ENCODE results near the gene PLK5.

Gene PLK5

DNA sequence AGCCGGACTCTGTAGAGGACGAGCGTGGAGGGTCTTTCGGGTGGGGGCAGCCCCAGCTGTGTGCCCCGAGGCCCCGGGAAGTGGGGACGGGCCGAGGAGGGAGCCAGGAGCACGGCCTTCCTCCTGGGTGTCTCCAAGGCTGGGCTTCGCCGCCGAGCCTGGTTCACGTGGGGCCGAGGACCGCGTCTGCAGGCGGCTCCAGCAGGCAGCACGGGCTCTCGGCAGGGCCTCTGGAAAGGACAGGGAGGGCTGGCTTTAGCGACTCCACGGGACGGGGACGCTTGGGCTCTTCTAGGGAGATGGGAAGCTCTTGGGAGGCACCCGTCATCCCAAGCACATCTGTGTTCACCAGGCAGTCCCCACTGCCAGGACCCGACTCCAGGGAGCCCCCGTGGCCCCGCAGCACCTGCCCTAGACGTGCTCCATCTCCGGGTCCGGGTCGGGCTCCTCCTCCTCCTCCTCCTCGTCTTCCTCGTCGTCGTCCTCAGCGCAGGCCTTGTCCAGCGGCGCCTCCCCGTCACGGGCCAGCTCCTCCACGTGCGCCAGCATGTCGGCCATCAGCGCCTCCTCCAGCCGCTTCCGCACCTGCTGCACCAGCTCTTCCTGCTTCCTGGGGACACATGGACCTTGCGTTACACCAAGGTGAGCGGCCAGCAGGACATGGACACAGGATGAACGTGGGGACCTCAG, 54.2 kb downstream of the PLK5 start:
- no peak for DNase-seq (ENCODE audit: low read depth in 1 of 2, low spot score in 1 of 2)
- TF ChIP-seq GABPA (IDR thresholded peaks at IDR 0.05; ENCODE audit: low read depth) (no peak), SPI1 (IDR thresholded peaks at IDR 0.05; ENCODE audit: borderline replicate concordance, low read depth) (no peak), POLR2AphosphoS5 (IDR thresholded peaks at IDR 0.05; ENCODE audit: low read depth) (no peak), CTCF (IDR thresholded peaks at IDR 0.05; ENCODE audit: insufficient read depth, low read length) (no peak)
- TF ChIP-seq, protein P1, sequence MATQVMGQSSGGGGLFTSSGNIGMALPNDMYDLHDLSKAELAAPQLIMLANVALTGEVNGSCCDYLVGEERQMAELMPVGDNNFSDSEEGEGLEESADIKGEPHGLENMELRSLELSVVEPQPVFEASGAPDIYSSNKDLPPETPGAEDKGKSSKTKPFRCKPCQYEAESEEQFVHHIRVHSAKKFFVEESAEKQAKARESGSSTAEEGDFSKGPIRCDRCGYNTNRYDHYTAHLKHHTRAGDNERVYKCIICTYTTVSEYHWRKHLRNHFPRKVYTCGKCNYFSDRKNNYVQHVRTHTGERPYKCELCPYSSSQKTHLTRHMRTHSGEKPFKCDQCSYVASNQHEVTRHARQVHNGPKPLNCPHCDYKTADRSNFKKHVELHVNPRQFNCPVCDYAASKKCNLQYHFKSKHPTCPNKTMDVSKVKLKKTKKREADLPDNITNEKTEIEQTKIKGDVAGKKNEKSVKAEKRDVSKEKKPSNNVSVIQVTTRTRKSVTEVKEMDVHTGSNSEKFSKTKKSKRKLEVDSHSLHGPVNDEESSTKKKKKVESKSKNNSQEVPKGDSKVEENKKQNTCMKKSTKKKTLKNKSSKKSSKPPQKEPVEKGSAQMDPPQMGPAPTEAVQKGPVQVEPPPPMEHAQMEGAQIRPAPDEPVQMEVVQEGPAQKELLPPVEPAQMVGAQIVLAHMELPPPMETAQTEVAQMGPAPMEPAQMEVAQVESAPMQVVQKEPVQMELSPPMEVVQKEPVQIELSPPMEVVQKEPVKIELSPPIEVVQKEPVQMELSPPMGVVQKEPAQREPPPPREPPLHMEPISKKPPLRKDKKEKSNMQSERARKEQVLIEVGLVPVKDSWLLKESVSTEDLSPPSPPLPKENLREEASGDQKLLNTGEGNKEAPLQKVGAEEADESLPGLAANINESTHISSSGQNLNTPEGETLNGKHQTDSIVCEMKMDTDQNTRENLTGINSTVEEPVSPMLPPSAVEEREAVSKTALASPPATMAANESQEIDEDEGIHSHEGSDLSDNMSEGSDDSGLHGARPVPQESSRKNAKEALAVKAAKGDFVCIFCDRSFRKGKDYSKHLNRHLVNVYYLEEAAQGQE (IDR thresholded peaks at IDR 0.05; ENCODE audit: insufficient replicate concordance, low read depth): no peak

GRCh38 chr19:1579222-1579621, 55.3 kb downstream of the PLK5 start:
- H3K27ac ChIP-seq (replicated peaks): no peak overlapping the region
- no peak for TF ChIP-seq CTCF (IDR thresholded peaks at IDR 0.05; ENCODE audit: insufficient read depth, low read length)
- TF ChIP-seq, protein P1 (IDR thresholded peaks at IDR 0.05; ENCODE audit: insufficient replicate concordance, low read depth): no peak
- TF ChIP-seq SPI1 (IDR thresholded peaks at IDR 0.05; ENCODE audit: borderline replicate concordance, low read depth): no peak
- no peak for TF ChIP-seq GABPA (IDR thresholded peaks at IDR 0.05; ENCODE audit: low read depth)
- no peak for TF ChIP-seq POLR2AphosphoS5 (IDR thresholded peaks at IDR 0.05; ENCODE audit: low read depth)
- no peak for DNase-seq (ENCODE audit: low read depth in 1 of 2, low spot score in 1 of 2)
- H3K4me3 ChIP-seq (replicated peaks; ENCODE audit: insufficient read depth, low read length): no peak overlapping the region
- no peaks in the 10 kb centered on the region for H3K27me3 ChIP-seq (ENCODE audit: insufficient read depth, poor library complexity, severe bottlenecking)

More for the DNA sequence above, 54.2 kb downstream of the PLK5 start:
- Histone ChIP-seq H3K27ac (replicated peaks) (no peak overlapping the region), H3K27me3 (ENCODE audit: insufficient read depth, poor library complexity, severe bottlenecking) (no peaks in the 10 kb centered on the region), H3K4me3 (replicated peaks; ENCODE audit: insufficient read depth, low read length) (no peak overlapping the region)

GRCh38 chr19:1580382-1580781, 56.5 kb downstream of the PLK5 start:
- Histone ChIP-seq H3K27me3 (ENCODE audit: insufficient read depth, poor library complexity, severe bottlenecking) (no peaks in the 10 kb centered on the region), H3K4me3 (replicated peaks; ENCODE audit: insufficient read depth, low read length) (no peak overlapping the region), H3K27ac (replicated peaks) (no peak overlapping the region)
- TF ChIP-seq SPI1 (IDR thresholded peaks at IDR 0.05; ENCODE audit: borderline replicate concordance, low read depth) (no peak), CTCF (IDR thresholded peaks at IDR 0.05; ENCODE audit: insufficient read depth, low read length) (no peak), POLR2AphosphoS5 (IDR thresholded peaks at IDR 0.05; ENCODE audit: low read depth) (no peak), GABPA (IDR thresholded peaks at IDR 0.05; ENCODE audit: low read depth) (no peak)
- TF ChIP-seq, protein P1 (IDR thresholded peaks at IDR 0.05; ENCODE audit: insufficient replicate concordance, low read depth): no peak
- no peak for DNase-seq (ENCODE audit: low read depth in 1 of 2, low spot score in 1 of 2)

Data from HL-60 (cell line).